Right atrium auricular region (tissue), 2 donors: ENCODE measurements around the gene SPOCK2. TPM values are rescaled to one million over a fixed set of nuclear protein-coding genes. Genes with fewer than 3 reads are reported as not detected.

ENCODE experiments used
- DNase-seq: peaks from one replicate; pipeline ENCODE4 v3.0.0-alpha.2; 2019; ENCODE audit warnings: low spot score
- H3K27ac ChIP-seq, 2 donors: fragments of 200-600 bp; sonication (generic); 1 replicate in 1 of 2; 2 replicates in 1 of 2; pipeline ENCODE4 v1.5.1; 2016 to 2019
- H3K27me3 ChIP-seq, 2 donors: fragments of 200-600 bp; sonication (generic); one replicate each; pipeline versions ENCODE4 v1.5.1 to v1.6.0; 2017 to 2019
- H3K36me3 ChIP-seq: fragments of 200-600 bp; sonication (generic); one replicate; pipeline ENCODE4 v1.5.1; 2016
- H3K4me1 ChIP-seq, 2 donors: fragments of 200-600 bp; sonication (generic); one replicate each; pipeline versions ENCODE4 v1.5.1 to v1.6.0; 2017 to 2019
- H3K4me3 ChIP-seq, 2 donors: fragments of 200-600 bp; sonication (generic); 1 replicate in 1 of 2; 2 replicates in 1 of 2; pipeline ENCODE4 v1.5.1; 2017 to 2019; ENCODE audit warnings: mild to moderate bottlenecking in 1 of 2, moderate library complexity in 1 of 2
- H3K9me3 ChIP-seq, 2 donors: fragments of 200-600 bp; sonication (generic); one replicate each; pipeline ENCODE4 v1.5.1; 2019
- CTCF ChIP-seq, 2 donors: fragments of 200-600 bp; sonication (generic); IDR thresholded peaks; one replicate each; pipeline ENCODE4 v1.5.1; 2019; ENCODE audit warnings: antibody characterized with exemption in 2 of 2
- total RNA-seq, 2 donors: library from RNA; depleted of rRNA; stranded (reverse); fragments of >200 nt; gene quantifications; one replicate each; pipeline ENCODE4 v1.1.0, GENCODE V29; 2016

SPOCK2 gene
- total RNA-seq, 2 donors from 2014 or later: 19.3 to 19.8 TPM

GRCh38 chr10:72025832-72026231 is 62.5 kb downstream of the SPOCK2 start:
- Histone ChIP-seq H3K27ac (no peak overlapping the region), H3K36me3 (no peaks in the 10 kb centered on the region), H3K27me3 (no peaks in the 10 kb centered on the region), H3K4me3 (no peak overlapping the region), H3K4me1 (peaks cover 0 to 41% of the 10 kb centered on the region in 2 donors), H3K9me3 (no peaks in the 10 kb centered on the region)
- DNase-seq: no peak
- TF ChIP-seq CTCF (IDR thresholded peaks at IDR 0.05): no peak

GRCh38 chr10:72025400-72025799 is 63.0 kb downstream of the SPOCK2 start:
- DNase-seq: no peak
- Histone ChIP-seq H3K27me3 (no peaks in the 10 kb centered on the region), H3K36me3 (no peaks in the 10 kb centered on the region), H3K27ac (no peak overlapping the region), H3K4me3 (no peak overlapping the region), H3K4me1 (peaks cover 0 to 37% of the 10 kb centered on the region in 2 donors), H3K9me3 (no peaks in the 10 kb centered on the region)
- no peak for TF ChIP-seq CTCF (IDR thresholded peaks at IDR 0.05)

GRCh38 chr10:72024596-72024995 is 63.8 kb downstream of the SPOCK2 start:
- DNase-seq: no peak
- no peaks in the 10 kb centered on the region for H3K36me3 ChIP-seq
- H3K4me3 ChIP-seq: no peak overlapping the region
- no peaks in the 10 kb centered on the region for H3K9me3 ChIP-seq
- no peak overlapping the region for H3K27ac ChIP-seq
- TF ChIP-seq CTCF (IDR thresholded peaks at IDR 0.05): no peak
- peaks cover 0 to 32% of the 10 kb centered on the region in 2 donors for H3K4me1 ChIP-seq
- no peaks in the 10 kb centered on the region for H3K27me3 ChIP-seq

GRCh38 chr10:72022228-72022627 is 66.1 kb downstream of the SPOCK2 start:
- no peaks in the 10 kb centered on the region for H3K36me3 ChIP-seq
- H3K27ac ChIP-seq: no peak overlapping the region
- peaks cover 0 to 35% of the 10 kb centered on the region in 2 donors for H3K4me1 ChIP-seq
- no peaks in the 10 kb centered on the region for H3K27me3 ChIP-seq
- no peaks in the 10 kb centered on the region for H3K9me3 ChIP-seq
- TF ChIP-seq CTCF (IDR thresholded peaks at IDR 0.05): no peak
- no peak overlapping the region for H3K4me3 ChIP-seq
- no peak for DNase-seq

- Histone ChIP-seq H3K4me3 (no peak overlapping the region), H3K4me1 (peaks cover 0 to 39% of the 10 kb centered on the region in 2 donors), H3K27me3 (no peaks in the 10 kb centered on the region), H3K9me3 (no peaks in the 10 kb centered on the region), H3K27ac (no peak overlapping the region), H3K36me3 (no peaks in the 10 kb centered on the region)
- no peak for TF ChIP-seq CTCF (IDR thresholded peaks at IDR 0.05)
- DNase-seq: no peak
These were observed 67.2 kb downstream of the SPOCK2 start for GRCh38 chr10:72020914-72021809.
